ENCODE results near the gene REV3L.
A peak's percentile ranks its signal among the peaks of the same experiment; 100 is the strongest.

GRCh38 chr6:111361648-111362047 is 121.4 kb downstream of the REV3L start:
- TF ChIP-seq CTCF (conservative IDR thresholded peaks at IDR 0.05; ENCODE audit: low read depth, low read length) (peak; percentile 62), EZH2 (IDR thresholded peaks at IDR 0.05; ENCODE audit: low read length, unreplicated experiment) (no peak), EZH2phosphoT487 (IDR thresholded peaks at IDR 0.05; ENCODE audit: borderline replicate concordance, low read length) (no peak)

Data from PC-3 (cell line).